ENCODE data around the gene GCNT2. TPM values are rescaled to one million over a fixed set of nuclear protein-coding genes. Genes with fewer than 3 reads are reported as not detected.
"Not testable (repeated sequence)": the region's sequence is repeated elsewhere in the genome, so short reads cannot be mapped to it uniquely, and the experiment has no call there.

Gene GCNT2
- total RNA-seq, 1 experiment from 2014 or later, result 33.4 TPM

- H3K36me3 ChIP-seq (replicated peaks; ENCODE audit: control insufficient read depth, insufficient read depth, low read length), result no peaks in the 10 kb centered on the region
- no peaks in the 10 kb centered on the region for H3K27me3 ChIP-seq (ENCODE audit: control insufficient read depth, insufficient read depth, low read length)
- no peak for DNase-seq
- H3K4me3 ChIP-seq (ENCODE audit: insufficient read depth, low read depth, low read length), result peak overlapping the region; percentile 32; the same call in 1 of the 2 replicates
These were observed 67.6 kb downstream of the GCNT2 start for GRCh38 chr6:10588562-10589428.

GRCh38 chr6:10589429-10589727 lies 68.2 kb downstream of the GCNT2 start:
- H3K27me3 ChIP-seq (ENCODE audit: control insufficient read depth, insufficient read depth, low read length), result no peaks in the 10 kb centered on the region
- no peaks in the 10 kb centered on the region for H3K36me3 ChIP-seq (replicated peaks; ENCODE audit: control insufficient read depth, insufficient read depth, low read length)
- no peak overlapping the region for H3K4me3 ChIP-seq (ENCODE audit: insufficient read depth, low read depth, low read length)
- no peak for DNase-seq

GRCh38 chr6:10589983-10590382 lies 68.8 kb downstream of the GCNT2 start:
- Histone ChIP-seq H3K4me3 (ENCODE audit: insufficient read depth, low read depth, low read length) (no peak overlapping the region), H3K27me3 (ENCODE audit: control insufficient read depth, insufficient read depth, low read length) (no peaks in the 10 kb centered on the region), H3K36me3 (replicated peaks; ENCODE audit: control insufficient read depth, insufficient read depth, low read length) (no peaks in the 10 kb centered on the region)
- no peak for DNase-seq

GRCh38 chr6:10591422-10592160 lies 70.4 kb downstream of the GCNT2 start:
- no peaks in the 10 kb centered on the region for H3K27me3 ChIP-seq (ENCODE audit: control insufficient read depth, insufficient read depth, low read length)
- no peaks in the 10 kb centered on the region for H3K36me3 ChIP-seq (replicated peaks; ENCODE audit: control insufficient read depth, insufficient read depth, low read length)
- H3K4me3 ChIP-seq (ENCODE audit: insufficient read depth, low read depth, low read length), result no peak overlapping the region
- no peak for DNase-seq

GRCh38 chr6:10595731-10596664 lies 74.8 kb downstream of the GCNT2 start:
- H3K27me3 ChIP-seq (ENCODE audit: control insufficient read depth, insufficient read depth, low read length), result no peaks in the 10 kb centered on the region
- H3K36me3 ChIP-seq (replicated peaks; ENCODE audit: control insufficient read depth, insufficient read depth, low read length), result no peaks in the 10 kb centered on the region
- H3K4me3 ChIP-seq (ENCODE audit: insufficient read depth, low read depth, low read length), result no peak overlapping the region
- DNase-seq, result no peak

GRCh38 chr6:10597499-10598001 lies 76.4 kb downstream of the GCNT2 start:
- no peak overlapping the region for H3K4me3 ChIP-seq (ENCODE audit: insufficient read depth, low read depth, low read length)
- DNase-seq, result no peak
- H3K36me3 ChIP-seq (replicated peaks; ENCODE audit: control insufficient read depth, insufficient read depth, low read length), result no peaks in the 10 kb centered on the region
- no peaks in the 10 kb centered on the region for H3K27me3 ChIP-seq (ENCODE audit: control insufficient read depth, insufficient read depth, low read length)

GRCh38 chr6:10598084-10598960 lies 77.2 kb downstream of the GCNT2 start:
- H3K4me3 ChIP-seq (ENCODE audit: insufficient read depth, low read depth, low read length), result no peak overlapping the region
- H3K27me3 ChIP-seq (ENCODE audit: control insufficient read depth, insufficient read depth, low read length), result no peaks in the 10 kb centered on the region
- DNase-seq, result no peak
- H3K36me3 ChIP-seq (replicated peaks; ENCODE audit: control insufficient read depth, insufficient read depth, low read length), result no peaks in the 10 kb centered on the region

GRCh38 chr6:10599046-10599445 lies 77.9 kb downstream of the GCNT2 start:
- H3K4me3 ChIP-seq (ENCODE audit: insufficient read depth, low read depth, low read length), result no peak overlapping the region
- no peaks in the 10 kb centered on the region for H3K27me3 ChIP-seq (ENCODE audit: control insufficient read depth, insufficient read depth, low read length)
- no peak for DNase-seq
- H3K36me3 ChIP-seq (replicated peaks; ENCODE audit: control insufficient read depth, insufficient read depth, low read length), result no peaks in the 10 kb centered on the region

GRCh38 chr6:10600681-10601080 lies 79.5 kb downstream of the GCNT2 start:
- H3K27me3 ChIP-seq (ENCODE audit: control insufficient read depth, insufficient read depth, low read length); H3K4me3 ChIP-seq (ENCODE audit: insufficient read depth, low read depth, low read length); H3K36me3 ChIP-seq (replicated peaks; ENCODE audit: control insufficient read depth, insufficient read depth, low read length); DNase-seq: not testable (repeated sequence)

- no peak for DNase-seq
- Histone ChIP-seq H3K27me3 (ENCODE audit: control insufficient read depth, insufficient read depth, low read length) (no peaks in the 10 kb centered on the region), H3K36me3 (replicated peaks; ENCODE audit: control insufficient read depth, insufficient read depth, low read length) (no peaks in the 10 kb centered on the region; the same call in 1 of the 2 replicates), H3K4me3 (ENCODE audit: insufficient read depth, low read depth, low read length) (no peak overlapping the region)
These were observed 82.1 kb downstream of the GCNT2 start for GRCh38 chr6:10603219-10603618.

GRCh38 chr6:10609038-10609437 lies 87.9 kb downstream of the GCNT2 start:
- Histone ChIP-seq H3K27me3 (ENCODE audit: control insufficient read depth, insufficient read depth, low read length) (no peaks in the 10 kb centered on the region), H3K4me3 (ENCODE audit: insufficient read depth, low read depth, low read length) (no peak overlapping the region), H3K36me3 (replicated peaks; ENCODE audit: control insufficient read depth, insufficient read depth, low read length) (no peaks in the 10 kb centered on the region; the same call in 1 of the 2 replicates)
- DNase-seq, result no peak

GRCh38 chr6:10610289-10610688 lies 89.1 kb downstream of the GCNT2 start:
- Histone ChIP-seq H3K27me3 (ENCODE audit: control insufficient read depth, insufficient read depth, low read length) (no peaks in the 10 kb centered on the region), H3K4me3 (ENCODE audit: insufficient read depth, low read depth, low read length) (no peak overlapping the region), H3K36me3 (replicated peaks; ENCODE audit: control insufficient read depth, insufficient read depth, low read length) (no peaks in the 10 kb centered on the region; the same call in 1 of the 2 replicates)
- no peak for DNase-seq

GRCh38 chr6:10612161-10612560 lies 91.0 kb downstream of the GCNT2 start:
- H3K4me3 ChIP-seq (ENCODE audit: insufficient read depth, low read depth, low read length), result no peak overlapping the region
- DNase-seq, result no peak
- no peaks in the 10 kb centered on the region for H3K27me3 ChIP-seq (ENCODE audit: control insufficient read depth, insufficient read depth, low read length)

More at GRCh38 chr6:10612161-10612560, 91.0 kb downstream of the GCNT2 start:
- H3K36me3 ChIP-seq (replicated peaks; ENCODE audit: control insufficient read depth, insufficient read depth, low read length), result no peaks in the 10 kb centered on the region; the same call in 1 of the 2 replicates
